HepG2 (cell line): ENCODE measurements around the gene RERE. TPM values are rescaled to one million over a fixed set of nuclear protein-coding genes. Genes with fewer than 3 reads are reported as not detected.

ENCODE experiments used
- CREM ChIP-seq, 2 experiments: sonication (generic) in 1 of 2; formaldehyde crosslinking in 1 of 2; IDR thresholded peaks; 2 replicates each; pipeline versions ENCODE4 v1.4.0 to v1.6.1; 2016 to 2020; ENCODE audit warnings: antibody characterized with exemption in 1 of 2, mild to moderate bottlenecking in 1 of 2, missing genetic modification reagents in 1 of 2
- FOXC1 ChIP-seq: sonication (generic); formaldehyde crosslinking; IDR thresholded peaks from 2 replicates; pipeline ENCODE4 v1.8.0; 2022; ENCODE audit warnings: mild to moderate bottlenecking, missing genetic modification reagents, borderline replicate concordance
- HES4 ChIP-seq: sonication (generic); formaldehyde crosslinking; IDR thresholded peaks from 2 replicates; pipeline ENCODE4 v1.9.0; 2021; ENCODE audit warnings: mild to moderate bottlenecking, missing genetic modification reagents, borderline replicate concordance
- ISL2 ChIP-seq: sonication (generic); formaldehyde crosslinking; IDR thresholded peaks from 2 replicates; pipeline ENCODE4 v1.5.0; 2020; ENCODE audit warnings: missing genetic modification reagents
- SMAD3 ChIP-seq: sonication (generic); formaldehyde crosslinking; IDR thresholded peaks from 2 replicates; pipeline ENCODE4 v1.4.0; 2020; ENCODE audit warnings: missing genetic modification reagents
- TBX3 ChIP-seq: fragments of 450-650 bp; IDR thresholded peaks from 2 replicates; pipeline ENCODE4 v1.6.1; 2017; ENCODE audit warnings: antibody characterized with exemption, mild to moderate bottlenecking, inconsistent platforms, borderline replicate concordance
- TFE3 ChIP-seq: IDR thresholded peaks from 2 replicates; pipeline ENCODE4 v1.6.1; 2016
- ZNF766 ChIP-seq: sonication (generic); formaldehyde crosslinking; IDR thresholded peaks from 2 replicates; pipeline ENCODE4 v1.5.0; 2020; ENCODE audit warnings: missing genetic modification reagents, borderline replicate concordance
- ZNF792 ChIP-seq: IDR thresholded peaks from 2 replicates; pipeline ENCODE4 v1.6.1; 2016
- ZNF839 ChIP-seq: sonication (generic); formaldehyde crosslinking; IDR thresholded peaks from 2 replicates; pipeline ENCODE4 v1.4.0; 2020; ENCODE audit warnings: missing genetic modification reagents, mild to moderate bottlenecking, borderline replicate concordance
- ZSCAN5A ChIP-seq: sonication (generic); formaldehyde crosslinking; IDR thresholded peaks from 2 replicates; pipeline ENCODE4 v1.8.0; 2022; ENCODE audit warnings: mild to moderate bottlenecking, missing genetic modification reagents, borderline replicate concordance
- polyA plus RNA-seq, 8 experiments: library from polyadenylated mRNA; depleted of rRNA in 3 of 8; stranded (reverse) in 7 of 8; unstranded in 1 of 8; fragments of >200 nt; fragmentation: Illumina TruSeq in 4 of 8; extraction: Trizol in 4 of 8; gene quantifications; 2 replicates each; pipeline versions ENCODE4 v1.2.1 to v1.2.3, GENCODE V29; 2011 to 2016; ENCODE audit warnings: low read depth in 4 of 8, missing spikeins in 1 of 8, mixed read lengths in 1 of 8; ENCODE audit not compliant: insufficient read depth in 1 of 8
- total RNA-seq, 5 experiments: library from RNA; depleted of rRNA; stranded (reverse); fragments of >200 nt; fragmentation: Illumina TruSeq; extraction: Trizol; gene quantifications; 2 replicates each; pipeline ENCODE4 v1.2.3, GENCODE V29; 2016; ENCODE audit warnings: low read depth in 1 of 5
- TF ChIP-seq, protein P1 (sequence below), 2 experiments: sonication (generic) in 1 of 2; formaldehyde crosslinking in 1 of 2; IDR thresholded peaks; 2 replicates each; pipeline versions ENCODE4 v1.4.0 to v1.6.1; 2016 to 2020; ENCODE audit warnings: borderline replicate concordance in 1 of 2, low read depth in 1 of 2, mild to moderate bottlenecking in 1 of 2, missing genetic modification reagents in 1 of 2
- TF ChIP-seq, protein P2 (sequence below): sonication (generic); formaldehyde crosslinking; IDR thresholded peaks from 2 replicates; pipeline ENCODE4 v1.8.0; 2022; ENCODE audit warnings: missing genetic modification reagents, low read depth, mild to moderate bottlenecking, borderline replicate concordance

Gene RERE
- total and polyA plus RNA-seq, 2 of the 13 experiments (the other 11 are each of a cell fraction or from before 2014, with no cell fraction given): 18.3 to 21.9 TPM

- TF ChIP-seq, protein P1, sequence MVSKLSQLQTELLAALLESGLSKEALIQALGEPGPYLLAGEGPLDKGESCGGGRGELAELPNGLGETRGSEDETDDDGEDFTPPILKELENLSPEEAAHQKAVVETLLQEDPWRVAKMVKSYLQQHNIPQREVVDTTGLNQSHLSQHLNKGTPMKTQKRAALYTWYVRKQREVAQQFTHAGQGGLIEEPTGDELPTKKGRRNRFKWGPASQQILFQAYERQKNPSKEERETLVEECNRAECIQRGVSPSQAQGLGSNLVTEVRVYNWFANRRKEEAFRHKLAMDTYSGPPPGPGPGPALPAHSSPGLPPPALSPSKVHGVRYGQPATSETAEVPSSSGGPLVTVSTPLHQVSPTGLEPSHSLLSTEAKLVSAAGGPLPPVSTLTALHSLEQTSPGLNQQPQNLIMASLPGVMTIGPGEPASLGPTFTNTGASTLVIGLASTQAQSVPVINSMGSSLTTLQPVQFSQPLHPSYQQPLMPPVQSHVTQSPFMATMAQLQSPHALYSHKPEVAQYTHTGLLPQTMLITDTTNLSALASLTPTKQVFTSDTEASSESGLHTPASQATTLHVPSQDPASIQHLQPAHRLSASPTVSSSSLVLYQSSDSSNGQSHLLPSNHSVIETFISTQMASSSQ (IDR thresholded peaks at IDR 0.05; ENCODE audit: low read depth): peak; percentile 53
- TF ChIP-seq, protein P1 (CRISPR knock-in tag; IDR thresholded peaks at IDR 0.05; ENCODE audit: borderline replicate concordance): peak; percentile 75; the same call in 1 of the 2 replicates
- 0 out of 2 replicates have a peak, but pooled peaks have one; percentile 43 for TF ChIP-seq ISL2 (CRISPR knock-in tag)
- TF ChIP-seq TFE3: no peak
- TF ChIP-seq, protein P2, sequence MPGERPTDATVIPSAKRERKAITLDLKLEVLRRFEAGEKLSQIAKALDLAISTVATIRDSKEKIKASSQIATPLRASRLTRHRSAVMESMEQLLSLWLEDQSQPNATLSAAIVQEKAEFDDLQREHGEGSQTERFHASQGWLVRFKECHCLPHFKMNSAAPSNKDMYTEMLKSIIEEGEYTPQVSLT (CRISPR knock-in tag): peak; percentile 35; the same call in 1 of the 2 replicates
- no peak for TF ChIP-seq ZNF839
- TF ChIP-seq ZNF766 (CRISPR knock-in tag): no peak
- TF ChIP-seq SMAD3 (CRISPR knock-in tag): no peak
- no peak for TF ChIP-seq FOXC1 (CRISPR knock-in tag)
- no peak for TF ChIP-seq HES4 (CRISPR knock-in tag)
- TF ChIP-seq CREM (IDR thresholded peaks at IDR 0.05): peak; percentile 26; the same call in 1 of the 2 replicates
- no peak for TF ChIP-seq CREM (CRISPR knock-in tag; IDR thresholded peaks at IDR 0.05)
- no peak for TF ChIP-seq ZSCAN5A
- no peak for TF ChIP-seq TBX3
- TF ChIP-seq ZNF792 (CRISPR knock-in tag): no peak
Measured at GRCh38 chr1:8745749-8746390, 71.6 kb downstream of the RERE start (continued).
